ENCODE results near the gene SUPT3H. TPM values are rescaled to one million over a fixed set of nuclear protein-coding genes. Genes with fewer than 3 reads are reported as not detected.

The SUPT3H gene
- total and polyA plus RNA-seq, 2 of the 8 experiments (the other 6 are each of a cell fraction or from before 2014, with no cell fraction given): 18.8 to 23.0 TPM

DNA sequence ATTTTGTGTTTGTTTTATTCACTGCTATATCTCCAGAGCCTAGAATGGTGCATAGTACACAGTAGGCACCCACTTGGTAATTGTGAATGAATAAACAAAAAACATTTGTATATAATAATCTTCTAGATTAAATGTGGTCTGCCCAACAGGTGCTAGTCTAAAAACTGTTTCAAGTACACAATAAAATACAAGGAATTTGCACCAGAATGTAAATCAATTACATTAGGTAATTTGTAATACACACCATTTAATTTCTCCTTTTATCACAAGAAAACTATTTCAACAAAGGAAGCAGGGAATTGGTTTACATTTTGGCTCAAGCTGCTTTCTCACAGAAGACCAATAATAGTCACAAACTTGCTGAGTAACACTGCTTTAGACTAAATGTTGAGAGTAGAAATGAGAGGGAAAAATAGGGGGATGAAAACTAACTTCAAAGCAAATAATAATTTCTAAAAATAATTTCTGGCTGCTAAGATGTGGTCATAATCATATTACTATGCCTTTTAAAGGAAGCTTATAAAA lies 27.5 kb downstream of the SUPT3H start:
- Histone ChIP-seq H3K9me3 (ENCODE audit: insufficient read depth in 2 of 2, low read depth in 1 of 2, low read length in 1 of 2) (no peaks in the 10 kb centered on the region), H3K36me3 (ENCODE audit: control insufficient read depth in 2 of 4, insufficient read depth in 4 of 4, low read length in 3 of 4) (no peaks in the 10 kb centered on the region), H3K14ac (ENCODE audit: insufficient read length) (no peak overlapping the region), H3K4me1 (replicated peaks in 1 of 4; ENCODE audit: control insufficient read depth in 3 of 4, insufficient read depth in 4 of 4, low read length in 3 of 4) (peaks cover 0 to 2% (median 0%) of the 10 kb centered on the region in 4 experiments; a peak in 1 of 7 replicates), H2AK5ac (ENCODE audit: low read depth, low read length) (no peak overlapping the region), H4K8ac (ENCODE audit: extremely low read depth, insufficient read depth, low read length) (no peak overlapping the region), H3K4me3 (ENCODE audit: extremely low read depth in 1 of 4, insufficient read depth in 2 of 4, low read depth in 3 of 4, low read length in 4 of 4) (no peak overlapping the region), H3K56ac (replicated peaks; ENCODE audit: insufficient read length, low read depth, low read length) (no peak overlapping the region), H4K20me1 (replicated peaks in 1 of 2; ENCODE audit: control insufficient read depth in 1 of 2, insufficient read depth in 2 of 2, low read length in 2 of 2) (peaks cover 2% of the 10 kb centered on the region in 2 experiments), H3K4ac (replicated peaks; ENCODE audit: insufficient read length, low read depth, low read length) (no peak overlapping the region), H2BK20ac (ENCODE audit: low read length) (no peak overlapping the region), H3K9ac (replicated peaks in 1 of 4; ENCODE audit: extremely low read depth in 1 of 4, low read depth in 3 of 4, low read length in 3 of 4) (no peak overlapping the region), H3K27ac (ENCODE audit: low read depth, low read length) (no peak overlapping the region), H3K18ac (ENCODE audit: extremely low read depth, low read length) (no peak overlapping the region), H2AFZ (ENCODE audit: low read length) (no peak overlapping the region), H3K23ac (ENCODE audit: insufficient read length) (no peak overlapping the region), H3K79me2 (ENCODE audit: control insufficient read depth in 1 of 2, insufficient read depth in 2 of 2, low read length in 2 of 2) (no peaks in the 10 kb centered on the region), H3K27me3 (replicated peaks in 1 of 4; ENCODE audit: control insufficient read depth in 3 of 4, extremely low read depth in 1 of 4, insufficient read depth in 3 of 4, low read length in 3 of 4) (no peaks in the 10 kb centered on the region), H3K23me2 (ENCODE audit: low read depth, low read length) (no peaks in the 10 kb centered on the region), H4K91ac (replicated peaks; ENCODE audit: insufficient read length, low read length) (no peak overlapping the region), H2BK12ac (ENCODE audit: low read depth, low read length) (no peak overlapping the region), H2BK5ac (ENCODE audit: low read depth, low read length) (no peak overlapping the region), H4K5ac (ENCODE audit: insufficient read length, low read depth, low read length) (no peak overlapping the region), H3K79me1 (ENCODE audit: low read depth, low read length) (no peaks in the 10 kb centered on the region), H2BK120ac (replicated peaks; ENCODE audit: low read depth, low read length) (no peak overlapping the region), H3K4me2 (ENCODE audit: insufficient read depth in 1 of 2, low read depth in 2 of 2, low read length in 2 of 2) (no peak overlapping the region), H2BK15ac (ENCODE audit: low read length) (no peak overlapping the region)
- POLR2A ChIA-PET (ENCODE audit: partially characterized antibody): interaction anchor here (2.5 kb wide), 1 partner anchor 28 kb away, joined by 7 read pairs; the partner anchor contains the start of gene SUPT3H
- FAIRE-seq (no peak), DNase-seq (ENCODE audit: low read depth in 1 of 2, low spot score in 2 of 2) (no peak)
- CTCF ChIA-PET (ENCODE audit: partially characterized antibody): no interaction called here
- TF ChIP-seq GABPA (IDR thresholded peaks at IDR 0.05; ENCODE audit: borderline replicate concordance, insufficient read depth, low read length): no peak
- no peak for TF ChIP-seq TCF12 (IDR thresholded peaks at IDR 0.05; ENCODE audit: low read depth, low read length)
- TF ChIP-seq ASH2L (IDR thresholded peaks at IDR 0.05; ENCODE audit: low read length): no peak
- no peak for TF ChIP-seq CBX8 (IDR thresholded peaks at IDR 0.05; ENCODE audit: borderline replicate concordance, low read depth, low read length)
- no peak for TF ChIP-seq JUN (IDR thresholded peaks at IDR 0.05; ENCODE audit: low read depth, low read length)
- no peak for TF ChIP-seq SIN3A (conservative IDR thresholded peaks at IDR 0.05 in 1 of 2, IDR thresholded peaks at IDR 0.05 in 1 of 2; ENCODE audit: low read depth in 1 of 2, low read length in 2 of 2)
- no peak for TF ChIP-seq JUND (IDR thresholded peaks at IDR 0.05; ENCODE audit: low read length)
- TF ChIP-seq RAD21 (IDR thresholded peaks at IDR 0.05 in 1 of 2, conservative IDR thresholded peaks at IDR 0.05 in 1 of 2; ENCODE audit: low read depth in 2 of 2, low read length in 2 of 2): no peak
- TF ChIP-seq EZH2 (IDR thresholded peaks at IDR 0.05; ENCODE audit: low read depth, low read length, severe bottlenecking): no peak
- TF ChIP-seq FOSL1 (IDR thresholded peaks at IDR 0.05; ENCODE audit: insufficient read depth, low read depth, low read length): no peak
- TF ChIP-seq SP1 (IDR thresholded peaks at IDR 0.05; ENCODE audit: low read depth, low read length): no peak
